HFFc6 (cell line): ENCODE data around the gene RUNX1. TPM values are rescaled to one million over a fixed set of nuclear protein-coding genes. Genes with fewer than 3 reads are reported as not detected.
A peak's percentile ranks its signal among the peaks of the same experiment; 100 is the strongest.

Experiments
- DNase-seq: peaks from one replicate; pipeline ENCODE4 v3.0.0-alpha.2; 2018
- H3K27ac Mint-ChIP-seq: 2 replicates; pipeline ENCODE4 v1.8.0; 2020; ENCODE audit warnings: mild to moderate bottlenecking, mixed read lengths
- H3K27me3 Mint-ChIP-seq: 2 replicates; pipeline ENCODE4 v1.8.0; 2021; ENCODE audit warnings: mild to moderate bottlenecking, moderate library complexity, mixed read lengths; ENCODE audit not compliant: insufficient read depth
- H3K36me3 Mint-ChIP-seq: 2 replicates; pipeline ENCODE4 v1.8.0; 2021; ENCODE audit warnings: low read depth, mixed read lengths
- H3K4me1 Mint-ChIP-seq: 2 replicates; pipeline ENCODE4 v1.8.0; 2020; ENCODE audit warnings: low read depth, mixed read lengths
- H3K4me3 Mint-ChIP-seq: 2 replicates; pipeline ENCODE4 v1.8.0; 2020; ENCODE audit warnings: mild to moderate bottlenecking, moderate library complexity, mixed read lengths
- H3K9me3 Mint-ChIP-seq: 2 replicates; pipeline ENCODE4 v1.8.0; 2020; ENCODE audit warnings: mild to moderate bottlenecking, mixed read lengths
- total RNA-seq, 6 experiments: library from RNA; stranded (reverse); fragmentation: NEBNext Ultra II Directional; extraction: Animal tissue kit (Norgen Biotek cat#: 25700); gene quantifications; 2 replicates in 1 of 6; 3 replicates in 5 of 6; pipeline ENCODE4 v1.2.3, GENCODE V29; 2021
- TF ChIP-seq, protein P1 (sequence below): fragments of 200-600 bp; sonication (generic); IDR thresholded peaks from 2 replicates; pipeline ENCODE4 v1.5.0; 2021; ENCODE audit warnings: antibody characterized with exemption, mild to moderate bottlenecking

RUNX1 gene
- total RNA-seq, 6 experiments from 2014 or later: 57.4 to 78.9 (median 61.3) TPM

DNA sequence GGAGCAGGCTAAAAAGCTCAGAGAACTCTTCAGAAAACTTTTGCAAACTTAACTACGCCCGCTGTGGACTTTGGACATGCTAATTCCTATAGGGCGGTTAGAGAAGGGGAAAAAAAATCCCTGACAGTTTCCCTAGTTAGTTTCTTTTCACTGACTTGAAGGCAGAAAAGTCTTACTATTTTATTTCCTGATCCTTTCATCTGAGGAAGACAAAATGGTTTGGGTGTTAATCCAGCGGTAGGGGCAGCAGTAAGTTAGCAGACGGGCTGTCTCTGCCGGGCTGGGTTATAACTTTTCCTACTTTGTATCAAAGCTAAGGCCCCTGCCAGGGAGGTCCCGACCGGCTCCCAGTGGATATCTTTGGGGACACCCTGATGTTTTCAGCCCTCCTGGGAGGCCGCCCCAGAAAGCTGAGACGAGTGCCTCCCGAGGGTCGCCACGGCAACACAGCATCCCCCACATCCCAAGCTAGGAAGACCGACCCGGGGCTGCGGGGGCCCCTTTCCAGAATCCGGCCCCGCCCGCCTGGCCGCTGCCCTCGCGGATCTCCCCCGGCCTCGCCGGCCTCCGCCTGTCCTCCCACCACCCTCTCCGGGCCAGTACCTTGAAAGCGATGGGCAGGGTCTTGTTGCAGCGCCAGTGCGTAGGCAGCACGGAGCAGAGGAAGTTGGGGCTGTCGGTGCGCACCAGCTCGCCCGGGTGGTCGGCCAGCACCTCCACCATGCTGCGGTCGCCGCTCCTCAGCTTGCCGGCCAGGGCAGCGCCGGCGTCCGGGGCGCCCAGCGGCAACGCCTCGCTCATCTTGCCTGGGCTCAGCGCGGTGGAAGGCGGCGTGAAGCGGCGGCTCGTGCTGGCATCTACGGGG, 162.6 kb downstream of the RUNX1 start:
- TF ChIP-seq, protein P1, sequence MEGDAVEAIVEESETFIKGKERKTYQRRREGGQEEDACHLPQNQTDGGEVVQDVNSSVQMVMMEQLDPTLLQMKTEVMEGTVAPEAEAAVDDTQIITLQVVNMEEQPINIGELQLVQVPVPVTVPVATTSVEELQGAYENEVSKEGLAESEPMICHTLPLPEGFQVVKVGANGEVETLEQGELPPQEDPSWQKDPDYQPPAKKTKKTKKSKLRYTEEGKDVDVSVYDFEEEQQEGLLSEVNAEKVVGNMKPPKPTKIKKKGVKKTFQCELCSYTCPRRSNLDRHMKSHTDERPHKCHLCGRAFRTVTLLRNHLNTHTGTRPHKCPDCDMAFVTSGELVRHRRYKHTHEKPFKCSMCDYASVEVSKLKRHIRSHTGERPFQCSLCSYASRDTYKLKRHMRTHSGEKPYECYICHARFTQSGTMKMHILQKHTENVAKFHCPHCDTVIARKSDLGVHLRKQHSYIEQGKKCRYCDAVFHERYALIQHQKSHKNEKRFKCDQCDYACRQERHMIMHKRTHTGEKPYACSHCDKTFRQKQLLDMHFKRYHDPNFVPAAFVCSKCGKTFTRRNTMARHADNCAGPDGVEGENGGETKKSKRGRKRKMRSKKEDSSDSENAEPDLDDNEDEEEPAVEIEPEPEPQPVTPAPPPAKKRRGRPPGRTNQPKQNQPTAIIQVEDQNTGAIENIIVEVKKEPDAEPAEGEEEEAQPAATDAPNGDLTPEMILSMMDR: no peak
- Mint-ChIP-seq H3K4me1 (peaks cover 33% of the 10 kb centered on the region), H3K36me3 (peaks cover 62% of the 10 kb centered on the region), H3K27ac (peak overlapping the region; percentile 99), H3K27me3 (peaks cover 22% of the 10 kb centered on the region), H3K9me3 (peaks cover 10% of the 10 kb centered on the region), H3K4me3 (peak overlapping the region; percentile 93)
- no peak for DNase-seq

DNA sequence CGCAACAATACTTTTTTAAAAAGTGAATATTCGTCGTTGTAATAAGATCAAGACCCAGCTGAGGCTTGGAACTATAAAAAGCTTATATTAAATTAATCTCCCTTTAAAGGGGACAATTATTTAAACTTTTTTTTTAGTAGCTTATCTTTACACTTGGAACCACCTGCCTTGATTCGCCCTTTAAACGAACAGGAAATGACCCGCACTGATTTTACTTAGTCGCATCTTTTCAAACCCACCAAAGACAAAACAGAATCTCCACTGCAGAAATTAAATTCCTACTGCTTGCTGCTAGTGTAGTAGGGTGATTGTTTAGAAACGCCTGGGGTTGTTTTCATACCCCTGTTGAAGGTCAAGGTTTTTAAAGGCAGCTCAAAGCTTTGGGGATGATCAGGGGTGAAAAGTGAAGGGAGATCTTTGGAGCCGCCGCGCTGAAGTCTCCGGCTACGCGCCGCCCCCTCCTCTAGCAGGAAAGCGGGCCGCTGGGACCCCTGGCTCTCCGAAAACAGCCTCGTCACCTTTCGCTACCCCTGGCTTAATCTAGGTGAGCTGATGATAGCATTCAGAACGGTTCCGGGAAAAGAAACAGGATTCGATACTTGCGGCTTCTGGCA, 163.4 kb downstream of the RUNX1 start:
- TF ChIP-seq, protein P1: no peak
- Mint-ChIP-seq H3K4me3 (peak overlapping the region; percentile 93), H3K27me3 (peaks cover 22% of the 10 kb centered on the region), H3K36me3 (peaks cover 66% of the 10 kb centered on the region), H3K27ac (peak overlapping the region; percentile 99), H3K4me1 (peaks cover 35% of the 10 kb centered on the region), H3K9me3 (peaks cover 10% of the 10 kb centered on the region)
- DNase-seq: no peak

DNA sequence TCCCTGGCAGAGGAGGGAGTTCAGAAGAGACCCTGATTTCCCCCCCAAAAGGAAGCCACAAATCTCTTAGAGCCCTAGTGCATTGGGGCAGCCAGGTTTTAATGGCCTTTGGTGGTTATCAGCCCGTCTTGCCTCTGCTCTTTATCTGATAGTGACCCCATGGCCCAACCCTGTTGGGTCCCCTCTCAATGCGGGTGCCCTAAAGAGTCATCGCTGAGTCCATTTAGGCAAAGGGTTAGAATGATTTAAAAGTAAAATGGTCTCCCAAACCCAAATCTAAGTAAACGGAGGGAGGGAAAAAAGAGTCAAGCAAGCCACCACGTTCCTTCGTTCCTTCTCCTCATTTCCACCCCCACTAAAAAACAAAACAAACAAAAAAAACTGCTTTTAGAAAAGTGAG, 164.0 kb downstream of the RUNX1 start:
- TF ChIP-seq, protein P1: no peak
- H3K4me1 Mint-ChIP-seq: peaks cover 41% of the 10 kb centered on the region
- H3K4me3 Mint-ChIP-seq: peak overlapping the region; percentile 93
- H3K9me3 Mint-ChIP-seq: peaks cover 10% of the 10 kb centered on the region
- peaks cover 71% of the 10 kb centered on the region for H3K36me3 Mint-ChIP-seq
- peaks cover 22% of the 10 kb centered on the region for H3K27me3 Mint-ChIP-seq
- peak overlapping the region; percentile 99 for H3K27ac Mint-ChIP-seq
- no peak for DNase-seq

DNA sequence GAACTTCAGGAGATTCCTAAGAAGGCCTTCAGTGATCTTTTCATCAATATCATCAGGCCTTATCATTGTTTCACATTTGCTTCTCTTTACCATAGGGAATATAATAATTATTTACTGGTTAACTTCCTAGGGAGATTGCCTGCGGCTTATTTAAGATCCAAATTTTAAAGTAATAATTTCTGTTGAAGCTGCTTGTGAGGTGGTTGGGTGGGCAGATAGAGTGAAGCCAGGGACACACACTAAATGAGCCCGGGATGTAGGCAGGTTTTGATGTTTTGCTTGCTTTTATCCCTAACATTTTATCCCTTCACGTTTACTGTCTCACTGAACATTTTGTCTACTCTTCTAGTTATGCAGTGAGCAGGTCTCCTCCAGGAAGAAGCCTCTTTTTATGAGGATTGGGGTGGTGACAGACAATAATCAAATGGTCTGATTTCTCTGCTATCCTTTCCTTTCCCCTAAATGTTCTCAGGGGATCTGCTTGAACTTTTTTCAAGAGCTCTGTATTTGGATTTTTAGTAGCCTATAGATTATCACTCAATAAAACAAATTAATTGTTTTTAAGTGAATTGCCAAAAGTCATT, 164.7 kb downstream of the RUNX1 start:
- H3K9me3 Mint-ChIP-seq: peaks cover 10% of the 10 kb centered on the region
- peak overlapping the region; percentile 99 for H3K27ac Mint-ChIP-seq
- peak overlapping the region; percentile 93 for H3K4me3 Mint-ChIP-seq
- peaks cover 22% of the 10 kb centered on the region for H3K27me3 Mint-ChIP-seq
- peaks cover 48% of the 10 kb centered on the region for H3K4me1 Mint-ChIP-seq
- peaks cover 78% of the 10 kb centered on the region for H3K36me3 Mint-ChIP-seq
- TF ChIP-seq, protein P1: no peak
- no peak for DNase-seq

DNA sequence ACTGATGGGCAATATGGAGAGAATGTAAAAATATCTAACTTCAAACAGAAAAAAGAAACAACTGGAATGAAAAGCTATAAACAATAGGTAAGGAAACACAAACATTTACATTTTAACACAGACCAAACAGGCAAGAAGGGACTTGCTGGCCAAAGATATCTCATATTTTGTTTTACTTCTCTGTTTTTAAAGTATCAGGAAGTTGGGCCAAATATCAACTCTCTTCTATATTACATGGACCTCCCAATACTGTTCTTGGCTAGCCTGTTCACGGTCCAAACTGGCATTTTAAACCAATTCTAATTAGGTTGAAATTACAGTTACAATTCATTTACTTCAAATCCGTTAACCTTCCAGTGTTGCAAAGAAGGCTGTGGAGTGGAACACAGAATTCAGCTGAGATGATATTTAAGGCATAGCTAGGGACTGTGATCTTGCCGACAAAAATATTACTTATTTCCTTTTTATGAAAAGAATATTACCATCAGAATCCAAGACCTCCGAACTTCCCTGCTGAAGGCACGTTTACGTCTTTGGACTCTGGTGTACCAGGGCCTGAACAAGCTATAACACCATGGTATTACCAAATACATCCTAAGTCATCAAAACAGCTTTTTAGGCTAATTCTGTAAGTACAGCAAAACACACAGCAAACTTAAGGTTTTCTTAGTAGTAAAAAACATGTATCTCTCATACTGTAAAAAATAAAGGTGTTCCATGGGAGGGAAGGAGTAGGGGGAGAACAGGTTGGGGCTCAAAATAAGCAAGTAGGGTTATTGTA, 165.4 kb downstream of the RUNX1 start:
- peaks cover 20% of the 10 kb centered on the region for H3K27me3 Mint-ChIP-seq
- H3K36me3 Mint-ChIP-seq: peaks cover 82% of the 10 kb centered on the region
- H3K4me3 Mint-ChIP-seq: peak overlapping the region; percentile 93
- H3K4me1 Mint-ChIP-seq: peaks cover 53% of the 10 kb centered on the region
- no peak for DNase-seq
- H3K9me3 Mint-ChIP-seq: peaks cover 10% of the 10 kb centered on the region
- peak overlapping the region; percentile 99 for H3K27ac Mint-ChIP-seq
- TF ChIP-seq, protein P1: no peak
